Superior temporal gyrus (tissue), 1 donor: ENCODE measurements around the gene ANGPTL1.

Source experiments
- DNase-seq: peaks from one replicate; pipeline ENCODE4 v3.0.0-alpha.2; 2016; ENCODE audit errors: extremely low spot score

The ANGPTL1 gene, protein sequence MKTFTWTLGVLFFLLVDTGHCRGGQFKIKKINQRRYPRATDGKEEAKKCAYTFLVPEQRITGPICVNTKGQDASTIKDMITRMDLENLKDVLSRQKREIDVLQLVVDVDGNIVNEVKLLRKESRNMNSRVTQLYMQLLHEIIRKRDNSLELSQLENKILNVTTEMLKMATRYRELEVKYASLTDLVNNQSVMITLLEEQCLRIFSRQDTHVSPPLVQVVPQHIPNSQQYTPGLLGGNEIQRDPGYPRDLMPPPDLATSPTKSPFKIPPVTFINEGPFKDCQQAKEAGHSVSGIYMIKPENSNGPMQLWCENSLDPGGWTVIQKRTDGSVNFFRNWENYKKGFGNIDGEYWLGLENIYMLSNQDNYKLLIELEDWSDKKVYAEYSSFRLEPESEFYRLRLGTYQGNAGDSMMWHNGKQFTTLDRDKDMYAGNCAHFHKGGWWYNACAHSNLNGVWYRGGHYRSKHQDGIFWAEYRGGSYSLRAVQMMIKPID

DNA sequence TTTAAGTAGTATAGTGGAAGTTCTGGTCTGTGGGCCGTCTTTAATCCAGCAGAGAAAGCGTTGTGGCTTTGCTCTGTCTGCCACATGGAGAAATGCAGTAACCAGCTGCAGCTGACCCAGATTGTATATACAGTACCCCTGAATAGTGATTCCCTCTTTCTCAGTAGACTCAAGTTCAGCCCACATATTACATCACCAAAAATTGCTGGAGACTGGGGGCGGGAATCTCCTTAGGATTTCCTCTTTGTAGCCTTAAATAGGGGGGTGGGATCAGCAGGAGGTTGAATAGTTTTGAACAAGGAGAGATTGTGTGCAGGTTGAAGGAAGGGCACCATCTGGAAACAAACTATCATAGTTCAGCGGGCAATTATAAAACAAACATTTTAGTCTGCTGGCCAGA lies at the start of gene ANGPTL1:
TSS of gene ANGPTL1 (minus strand) at position 134 of the 400 bp plus-strand sequence. CDS start 5,301 bp downstream, outside the sequence.
- no peak for DNase-seq

DNA sequence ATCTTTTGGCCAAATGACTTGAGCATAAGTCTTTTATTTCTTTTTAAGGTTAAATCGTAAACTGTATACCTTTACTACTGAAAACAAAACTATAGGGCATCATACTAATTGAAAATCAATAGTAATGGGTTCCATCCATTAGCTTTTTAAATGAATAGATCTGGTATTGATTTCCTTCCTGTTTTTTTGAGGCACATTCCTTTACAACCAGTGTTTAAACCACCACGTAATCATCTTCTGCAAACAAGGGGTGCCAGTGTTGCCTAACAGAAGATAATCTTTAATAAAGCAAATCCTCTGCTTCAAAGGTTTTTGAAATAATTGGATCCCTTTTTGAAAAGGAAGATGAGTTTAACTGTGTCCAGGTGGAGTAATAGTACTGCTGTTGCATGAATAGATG lies 48.7 kb upstream of the ANGPTL1 start:
- no peak for DNase-seq

DNA sequence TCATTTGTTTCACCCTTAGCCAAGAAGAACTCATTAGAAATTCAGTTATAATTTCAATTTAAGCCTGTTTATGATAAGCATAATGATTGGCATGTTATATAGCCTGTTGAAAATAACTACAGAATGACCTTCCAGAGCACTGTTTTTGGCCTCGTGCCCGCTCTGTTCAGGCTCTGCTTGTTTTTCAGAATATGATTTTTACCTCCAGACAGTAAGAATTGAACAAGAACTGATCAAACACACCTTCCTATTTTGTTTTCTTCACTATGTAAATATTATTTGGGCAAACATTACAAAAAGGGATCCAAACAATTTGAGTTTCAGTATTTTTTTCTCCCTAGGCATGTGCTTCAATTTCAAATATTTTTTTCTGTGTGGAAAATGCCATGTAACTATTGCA lies 48.1 kb upstream of the ANGPTL1 start:
- no peak for DNase-seq

DNA sequence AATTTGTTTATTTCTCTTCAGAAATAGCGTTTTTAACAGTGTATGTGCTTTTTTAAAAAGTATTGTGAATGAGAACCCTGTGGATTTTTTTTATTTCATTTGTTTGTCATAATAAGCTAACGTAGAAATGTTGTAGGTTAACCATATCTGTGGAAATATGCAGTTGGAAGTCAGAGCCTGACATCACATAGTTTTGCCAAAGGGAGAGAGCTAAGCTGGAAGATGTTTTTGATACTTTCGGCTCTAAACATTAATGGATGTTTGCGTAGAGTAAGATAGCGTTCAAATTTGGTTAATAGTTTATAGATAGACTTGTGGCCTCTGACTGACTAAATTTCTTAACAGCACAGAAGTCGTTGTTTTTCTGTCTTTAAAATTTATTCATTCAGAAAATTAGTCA lies 47.4 kb upstream of the ANGPTL1 start:
- no peak for DNase-seq

DNA sequence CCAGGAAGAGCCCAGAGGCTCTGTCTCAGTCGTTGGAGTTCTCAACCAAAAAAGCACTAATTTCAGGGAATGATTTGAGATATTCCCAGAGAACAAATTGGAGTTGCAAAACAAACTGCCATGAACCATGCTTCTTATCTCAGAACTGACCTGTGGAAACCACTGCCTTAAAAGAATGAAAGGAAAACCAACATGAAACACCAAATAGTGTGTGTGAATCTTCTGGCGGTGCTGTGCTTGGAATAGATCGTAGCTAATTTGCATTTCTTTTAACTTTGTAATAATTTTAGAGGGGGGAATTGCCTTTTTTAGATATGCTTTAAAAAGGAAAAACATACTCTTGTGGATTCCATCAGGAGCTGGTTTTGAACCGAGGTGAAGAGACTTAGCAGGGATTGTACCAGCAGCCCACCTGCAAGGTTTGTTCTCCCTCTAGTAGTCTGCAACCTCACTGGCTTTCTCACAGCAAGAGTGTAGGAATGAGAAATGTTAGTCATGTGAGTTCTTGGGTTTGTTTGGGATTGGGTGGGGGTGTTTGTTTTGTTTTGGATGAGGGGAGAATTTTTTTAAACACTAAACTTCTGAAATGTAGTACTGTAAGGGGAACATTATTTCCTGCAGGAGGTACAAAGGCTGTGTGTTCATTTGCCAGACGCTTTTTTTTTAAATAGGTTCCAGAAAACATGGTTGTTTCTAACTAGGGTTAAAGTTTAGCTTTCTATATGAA lies 45.7 kb upstream of the ANGPTL1 start:
- no peak for DNase-seq

DNA sequence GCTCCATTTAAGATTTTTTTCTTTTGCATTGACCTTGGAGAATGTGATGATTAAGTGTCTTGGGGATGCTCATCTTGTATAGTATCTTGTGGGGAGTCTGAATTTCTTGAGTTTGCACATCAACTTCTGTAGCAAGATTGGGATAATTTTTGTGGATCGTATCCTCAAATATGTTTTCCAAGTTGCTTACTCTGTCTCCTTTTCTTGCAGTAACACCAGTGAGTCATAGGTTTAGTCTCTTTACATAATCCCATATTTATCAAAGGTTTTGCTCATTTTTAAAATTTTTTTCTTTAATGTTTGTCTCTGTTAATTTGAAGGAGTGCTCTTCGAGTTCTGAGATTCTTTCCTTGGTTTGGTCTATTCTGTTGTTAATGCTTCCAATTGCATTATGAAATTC lies 41.7 kb upstream of the ANGPTL1 start:
- no peak for DNase-seq

DNA sequence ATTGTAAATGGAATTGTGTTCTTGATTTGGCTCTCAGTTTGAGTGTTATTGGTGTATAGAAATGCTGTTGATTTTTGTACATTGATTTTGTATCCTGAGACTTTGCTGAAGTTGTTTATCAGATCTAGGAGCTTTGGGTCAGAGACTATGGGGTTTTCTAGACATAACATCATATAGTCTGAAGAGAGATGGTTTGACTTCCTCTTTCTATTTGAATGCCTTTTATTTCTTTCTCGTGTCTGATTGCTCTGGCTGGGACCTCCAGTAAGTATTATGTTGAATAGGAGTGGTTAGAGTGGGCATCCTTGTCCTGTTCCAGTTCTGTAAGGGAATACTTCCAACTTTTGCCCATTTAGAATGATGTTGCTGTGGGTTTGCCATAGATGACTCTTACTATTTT lies 39.1 kb upstream of the ANGPTL1 start:
- no peak for DNase-seq

DNA sequence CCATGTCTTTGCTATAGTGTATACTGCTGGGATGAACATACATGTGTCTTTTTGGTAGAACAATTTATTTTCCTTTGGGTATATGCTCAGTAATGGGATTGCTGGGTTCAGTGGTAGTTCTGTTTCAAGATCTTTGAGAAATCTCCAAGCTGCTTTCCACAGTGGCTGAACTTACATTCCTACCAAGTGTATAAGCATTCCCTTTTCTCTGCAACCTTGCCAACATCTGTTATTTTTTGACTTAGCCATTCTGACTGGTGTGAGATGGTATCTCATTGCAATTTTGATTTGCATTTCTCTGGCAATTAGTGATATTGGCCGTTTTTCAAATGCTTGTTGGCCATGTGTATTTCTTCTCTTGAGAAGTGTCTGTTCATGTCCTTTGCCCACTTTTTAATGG lies 37.5 kb upstream of the ANGPTL1 start:
- no peak for DNase-seq

DNA sequence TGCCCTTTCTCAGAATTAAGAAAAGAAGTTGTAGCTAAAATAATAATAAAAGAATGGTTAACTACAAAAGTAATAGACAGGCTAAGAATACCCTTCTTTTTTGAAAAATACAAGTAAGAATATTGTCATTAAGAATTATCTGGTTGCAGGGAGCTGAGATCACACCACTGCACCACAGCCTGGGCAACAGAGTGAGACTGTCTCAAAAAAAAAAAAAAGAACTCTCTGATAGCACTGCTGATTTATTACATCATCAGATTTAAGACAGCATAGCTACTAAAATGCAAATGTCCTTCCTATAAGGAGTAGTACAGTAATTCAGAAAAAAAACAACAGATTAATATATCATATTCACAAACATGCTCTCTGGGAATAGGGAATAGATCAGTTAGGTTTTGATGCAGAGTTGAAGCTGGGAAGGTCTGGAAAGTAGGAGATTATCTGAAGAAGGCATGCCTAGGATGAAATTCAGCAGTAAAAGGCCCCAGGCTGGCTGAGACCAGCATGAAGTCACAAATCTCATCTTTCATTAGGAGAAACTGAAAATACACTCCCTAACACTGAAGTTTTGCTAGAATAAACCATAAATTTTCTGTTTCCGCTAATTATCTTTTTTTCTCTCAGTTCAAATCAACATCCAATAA lies 30.7 kb upstream of the ANGPTL1 start:
- no peak for DNase-seq

DNA sequence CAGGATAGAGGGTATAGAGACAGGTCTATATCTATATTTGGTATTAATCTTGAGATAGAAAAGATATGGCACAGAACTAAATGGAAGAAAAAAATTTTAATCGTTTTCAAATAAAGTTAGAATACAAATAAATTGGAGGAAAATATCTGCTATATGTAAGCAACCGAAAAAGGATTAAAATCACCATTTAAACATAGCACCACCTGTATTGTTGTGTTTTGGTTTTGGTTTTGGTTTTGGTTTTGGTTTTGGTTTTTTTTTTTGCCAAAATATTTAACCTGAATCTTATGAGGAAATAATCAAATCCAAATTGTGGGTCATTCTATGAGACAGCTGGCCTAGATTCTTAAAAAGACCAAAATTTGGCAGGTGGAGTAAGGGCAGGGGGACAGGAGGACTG lies 28.5 kb upstream of the ANGPTL1 start:
- no peak for DNase-seq

DNA sequence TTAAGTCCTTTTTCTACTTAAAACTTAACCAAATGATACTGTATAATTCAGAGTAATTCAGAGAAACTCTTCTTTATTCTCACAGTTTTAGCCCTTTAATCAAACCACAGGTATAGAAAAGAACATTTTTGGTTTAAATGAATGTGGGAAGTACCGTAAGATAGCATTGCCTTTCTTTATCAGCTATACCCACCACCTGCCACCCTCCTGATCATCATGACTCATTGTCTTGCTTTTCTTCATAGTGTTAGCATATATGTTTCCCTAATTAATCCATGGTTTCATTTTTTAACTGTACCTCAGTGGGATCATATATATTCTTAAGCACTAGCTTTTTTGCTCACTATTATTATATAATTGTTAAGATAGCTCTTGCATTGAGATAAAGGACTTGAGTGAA lies 27.5 kb upstream of the ANGPTL1 start:
- no peak for DNase-seq

DNA sequence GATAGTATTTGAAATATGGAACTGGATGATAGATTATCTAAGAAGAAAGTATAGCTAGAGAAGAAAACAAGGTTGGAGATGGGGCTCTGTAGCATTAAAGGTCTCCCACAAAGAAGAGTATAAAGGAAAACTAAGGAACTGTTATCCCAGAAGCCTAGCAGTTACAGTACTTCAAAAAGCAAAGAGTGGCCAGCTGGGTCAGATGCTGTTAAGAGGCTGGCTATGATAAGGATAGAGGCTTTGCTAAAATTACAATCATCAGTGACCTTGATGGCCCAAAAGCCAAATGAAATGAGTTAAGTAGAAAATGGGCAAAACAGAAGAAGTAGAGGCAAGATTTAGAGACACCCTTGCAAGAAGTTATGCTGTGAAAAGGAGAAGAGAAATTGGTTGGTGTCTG lies 25.1 kb upstream of the ANGPTL1 start:
- no peak for DNase-seq

DNA sequence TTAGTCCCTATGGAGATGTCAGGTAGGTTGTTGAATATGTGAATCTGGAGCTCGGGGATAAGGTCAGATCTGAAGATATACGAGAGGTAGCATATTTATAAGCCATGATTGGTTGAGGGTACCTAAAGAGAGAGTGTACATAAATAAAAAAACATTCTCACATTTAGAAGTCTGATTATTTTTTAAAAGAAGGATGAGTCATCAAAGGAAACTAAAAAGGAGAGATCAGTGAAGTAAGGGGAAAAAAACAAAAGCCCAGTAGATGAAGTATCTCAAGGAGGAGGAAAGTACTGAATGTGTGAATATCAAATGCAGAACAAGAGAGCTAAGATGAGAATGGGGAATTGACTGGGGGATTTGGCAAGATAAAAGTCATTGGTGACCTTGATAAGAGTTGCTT lies 15.7 kb upstream of the ANGPTL1 start:
- no peak for DNase-seq

DNA sequence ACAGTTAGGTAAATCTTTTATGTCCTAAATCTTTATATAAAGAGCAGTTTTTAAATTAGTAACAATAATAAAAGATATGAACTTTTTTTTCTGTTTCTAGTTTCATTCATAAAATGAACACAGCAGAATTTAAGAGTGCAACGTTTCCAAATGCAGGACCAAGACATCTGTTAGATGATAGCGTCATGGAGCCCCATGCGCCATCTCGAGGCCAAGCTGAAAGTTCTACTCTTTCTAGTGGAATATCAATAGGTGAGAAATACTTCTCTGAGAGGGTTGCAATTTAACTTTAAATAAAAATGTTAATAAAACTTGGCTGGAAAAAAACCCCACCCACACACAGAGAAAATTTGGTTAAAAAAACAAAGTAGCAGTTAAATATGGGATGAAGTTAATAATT lies 15.0 kb upstream of the ANGPTL1 start:
- no peak for DNase-seq

DNA sequence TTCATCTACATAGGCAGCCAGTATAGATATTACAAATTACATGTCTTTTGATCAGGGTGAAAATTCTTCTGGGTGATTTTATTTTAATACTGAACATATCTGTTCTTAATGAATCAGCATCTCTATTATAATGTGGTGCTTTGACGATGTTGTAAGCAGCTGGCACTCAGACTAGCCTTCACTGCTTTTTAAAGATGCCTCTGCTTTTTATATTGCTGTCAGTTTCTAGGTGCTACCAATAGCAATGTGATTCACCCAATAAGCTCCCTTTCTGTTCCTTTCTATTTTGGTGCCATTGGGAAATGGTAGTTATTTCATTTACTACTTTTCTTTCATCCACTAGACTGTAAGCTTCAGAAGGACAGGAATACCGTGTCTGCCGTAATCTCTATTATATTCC lies 11.1 kb upstream of the ANGPTL1 start:
- no peak for DNase-seq

DNA sequence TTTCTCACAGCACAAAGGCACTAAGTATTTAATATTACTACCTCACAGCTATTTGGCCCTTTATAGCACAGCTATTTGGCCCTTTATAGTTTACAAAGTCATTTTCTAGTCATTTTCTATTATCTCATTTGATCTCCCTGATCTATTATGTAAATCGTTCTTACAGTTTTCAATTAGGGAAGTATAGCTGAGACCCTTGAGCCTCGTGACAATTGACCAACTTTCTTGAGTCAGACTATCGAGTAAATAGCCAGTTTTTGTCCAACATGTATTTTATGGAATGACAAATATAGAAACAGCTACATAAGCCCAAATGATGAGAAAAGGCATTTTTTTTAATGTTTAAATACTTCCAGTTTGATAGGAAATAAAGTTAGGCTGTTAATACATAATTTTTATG lies 7.0 kb upstream of the ANGPTL1 start:
- no peak for DNase-seq

DNA sequence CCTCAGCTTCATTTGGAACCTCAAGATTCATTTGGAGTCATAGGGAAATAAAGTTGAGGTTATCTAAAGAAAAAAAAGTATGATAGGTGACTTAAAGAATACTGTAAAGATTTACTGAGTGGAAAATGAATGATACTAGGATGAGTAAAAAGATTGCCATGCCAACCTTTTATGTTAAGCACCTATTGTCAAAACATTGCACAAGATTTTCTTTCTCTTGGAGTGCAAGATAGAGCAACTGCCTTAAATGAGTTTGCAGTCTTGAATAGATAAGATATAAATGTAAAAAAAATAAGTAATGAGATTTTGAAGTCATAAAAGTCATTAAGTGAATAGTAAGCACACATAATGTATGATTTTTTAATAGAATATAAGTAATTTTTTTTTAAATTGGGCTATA lies 5.1 kb upstream of the ANGPTL1 start:
- no peak for DNase-seq

DNA sequence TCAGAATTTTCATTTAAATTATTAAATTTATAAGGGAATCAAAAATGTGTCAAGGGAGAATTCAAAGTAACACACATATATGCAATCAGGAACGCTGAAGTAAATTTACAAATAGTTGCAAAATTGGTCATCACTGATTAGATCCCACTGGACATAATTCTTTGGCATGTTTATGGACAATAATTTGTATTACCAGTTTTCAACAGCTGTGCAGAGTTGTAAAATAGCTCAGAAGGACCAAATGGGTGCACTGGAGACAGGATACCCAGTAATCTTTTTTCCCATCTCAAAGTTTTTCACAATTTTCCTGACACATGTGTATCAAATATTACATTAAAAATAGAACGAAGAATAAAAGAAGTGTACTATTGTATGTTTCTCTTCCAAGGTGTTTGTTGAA lies 4.1 kb upstream of the ANGPTL1 start:
- DNase-seq: no peak

DNA sequence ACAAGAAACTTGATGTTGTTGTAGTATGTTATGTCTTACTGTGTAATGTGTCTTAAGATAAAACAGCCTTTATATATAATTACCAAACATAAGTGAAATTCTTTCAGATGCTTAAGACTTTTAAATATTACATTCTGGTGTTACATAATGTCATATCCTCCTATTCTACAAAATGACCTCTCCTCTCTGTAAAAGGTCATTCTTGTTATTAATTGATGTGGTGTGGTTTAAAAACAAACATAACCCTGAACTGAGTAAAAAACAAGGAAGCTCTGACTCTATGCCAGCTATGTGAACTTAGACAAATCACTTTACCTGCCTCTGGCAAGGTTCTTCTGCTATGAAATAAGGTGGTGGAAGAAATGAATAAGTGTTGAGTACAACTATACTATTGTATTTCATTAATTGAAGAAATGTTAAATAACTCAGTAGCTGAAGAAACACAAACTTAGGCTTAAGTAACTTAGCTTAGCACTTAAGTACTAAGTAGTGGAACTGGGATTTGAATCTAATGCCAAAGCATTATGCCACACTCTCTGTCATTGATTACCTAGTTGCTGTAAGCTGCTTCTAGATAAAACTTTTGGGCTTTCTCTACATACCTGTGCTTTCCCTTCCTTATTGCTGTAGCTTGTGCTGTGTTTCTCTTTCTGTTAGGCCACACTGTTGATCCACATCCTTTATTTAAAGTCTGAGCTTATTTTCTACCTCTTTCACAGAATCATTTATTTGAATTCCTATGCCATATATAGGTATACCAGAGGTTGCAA lies 859 bp upstream of the ANGPTL1 start:
- DNase-seq: no peak

DNA sequence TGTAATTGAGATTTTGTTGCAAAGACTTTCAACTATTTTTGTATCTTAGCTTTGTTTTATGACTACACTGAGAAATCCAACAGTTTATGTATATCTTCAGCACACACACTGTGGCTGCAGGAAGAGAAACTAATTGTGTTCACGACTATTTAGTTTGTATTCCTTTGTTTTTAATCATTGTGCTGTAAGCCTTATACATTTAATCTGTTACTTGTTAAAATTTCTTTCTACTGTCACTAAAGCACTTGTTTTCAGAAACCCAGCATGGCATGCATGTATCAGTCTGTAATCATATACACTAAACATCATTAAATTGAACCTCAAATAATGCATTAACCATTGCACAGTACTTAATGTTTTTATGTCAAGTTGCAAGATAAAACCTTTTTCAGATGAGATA lies 656 bp downstream of the ANGPTL1 start:
- no peak for DNase-seq

DNA sequence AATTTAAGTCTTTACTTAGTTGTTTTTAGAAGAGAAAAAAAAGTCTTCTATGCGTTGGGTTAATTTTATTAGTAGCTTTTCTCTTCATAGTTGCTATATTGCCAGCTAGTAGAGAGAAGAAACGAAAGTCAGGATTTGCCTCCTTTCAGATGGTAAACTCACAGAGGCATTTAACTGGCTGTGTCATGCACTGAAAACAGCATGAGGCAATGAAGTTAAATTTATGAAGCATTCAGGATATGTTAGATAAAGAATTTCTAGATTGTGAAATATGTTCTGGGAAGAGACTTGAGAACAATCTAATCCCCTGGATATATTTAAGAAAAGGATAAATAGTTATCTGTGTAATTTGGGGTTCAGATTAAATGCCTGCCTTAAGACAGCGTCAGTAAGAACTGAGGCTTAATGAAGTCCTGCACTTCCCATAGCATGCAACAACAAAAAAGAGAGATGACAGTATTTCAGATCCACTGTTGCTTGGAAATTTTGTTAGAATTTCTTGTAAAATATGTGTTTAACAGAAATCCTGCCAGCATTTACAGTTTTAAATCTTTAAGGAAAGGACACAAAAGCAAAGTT lies 1.7 kb downstream of the ANGPTL1 start:
- DNase-seq: no peak

DNA sequence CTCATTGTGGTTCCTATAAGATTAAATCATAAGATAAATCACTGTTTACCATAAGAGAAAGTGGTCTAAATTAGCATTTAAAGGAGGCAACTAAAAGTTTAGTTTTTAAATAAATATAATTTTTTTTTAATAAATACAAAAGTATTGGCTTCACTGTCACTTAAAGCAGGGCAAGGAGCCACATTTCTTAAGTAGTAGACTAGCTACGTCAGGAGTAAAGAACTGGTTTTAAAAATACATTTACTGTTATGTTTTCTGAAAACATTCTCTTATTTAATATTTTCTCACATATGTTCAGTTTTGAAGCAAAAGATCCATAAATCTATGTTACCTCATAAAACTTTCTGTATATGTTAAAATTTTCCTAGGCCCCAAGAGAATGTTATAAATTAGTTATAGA lies 2.2 kb downstream of the ANGPTL1 start:
- DNase-seq: no peak
